OCI-LY3 (cell line): ENCODE data around the gene IL22RA1.

Experiments used
- H2AFZ ChIP-seq: fragments of 200-600, 300-600 bp; shearing (Covaris generic); 2 replicates; pipeline ENCODE4 v1.6.0; 2014; ENCODE audit warnings: antibody characterized with exemption, low read depth, low read length
- H3K27ac ChIP-seq: fragments of 200-600, 300-600 bp; sonication (generic); 2 replicates; pipeline ENCODE4 v1.5.1; 2014; ENCODE audit warnings: mild to moderate bottlenecking, low read length, moderate library complexity, mixed read lengths
- H3K27me3 ChIP-seq: fragments of 200-600, 300-600 bp; sonication (generic); 2 replicates; pipeline ENCODE4 v1.6.1; 2014; ENCODE audit warnings: low read depth, low read length, mixed read lengths
- H3K36me3 ChIP-seq: fragments of 200-600, 300-600 bp; sonication (generic); replicated peaks from 2 replicates; pipeline ENCODE3; 2014; ENCODE audit warnings: low read depth, low read length, mixed read lengths
- H3K4me1 ChIP-seq: fragments of 300-600, 200-600 bp; sonication (generic); 2 replicates; pipeline ENCODE4 v1.6.1; 2014; ENCODE audit warnings: low read length, mixed read lengths
- H3K4me2 ChIP-seq: fragments of 200-600, 300-600 bp; sonication (generic); 2 replicates; pipeline ENCODE4 v1.6.1; 2014; ENCODE audit warnings: low read length, mixed read lengths
- H3K4me3 ChIP-seq: fragments of 300-600, 200-600 bp; sonication (generic); 2 replicates; pipeline ENCODE4 v1.5.1; 2014; ENCODE audit warnings: antibody characterized with exemption, mild to moderate bottlenecking, low read length, moderate library complexity
- H3K79me2 ChIP-seq: fragments of 300-600, 200-600 bp; shearing (Covaris generic); 2 replicates; pipeline ENCODE4 v1.6.1; 2014; ENCODE audit warnings: mild to moderate bottlenecking, low read length, mixed read lengths
- H3K9ac ChIP-seq: fragments of 300-600, 200-600 bp; shearing (Covaris generic); 2 replicates; pipeline ENCODE4 v1.6.0; 2014; ENCODE audit warnings: mild to moderate bottlenecking, low read length, moderate library complexity
- H3K9me3 ChIP-seq: fragments of 200-600, 300-600 bp; shearing (Covaris generic); 2 replicates; pipeline ENCODE4 v1.6.1; 2014; ENCODE audit warnings: low read length, mixed read lengths; ENCODE audit not compliant: insufficient read depth
- H4K20me1 ChIP-seq: fragments of 200-600, 300-600 bp; sonication (generic); 2 replicates; pipeline ENCODE4 v1.6.1; 2016; ENCODE audit warnings: low read length, mixed read lengths; ENCODE audit not compliant: insufficient read depth
- CTCF ChIP-seq: fragments of 200-600, 300-600 bp; sonication (generic); IDR thresholded peaks from 2 replicates; pipeline ENCODE4 v1.5.1; 2014; ENCODE audit warnings: antibody characterized with exemption, low read length, low read depth
- EZH2phosphoT487 ChIP-seq: fragments of 200-600 bp; shearing (Covaris generic); IDR thresholded peaks from 2 replicates; pipeline ENCODE4 v1.6.1; 2018; ENCODE audit warnings: antibody characterized with exemption, mixed run types, low read depth

The IL22RA1 gene

GRCh38 chr1:24077278-24077978 is 65.5 kb downstream of the IL22RA1 start:
- no peaks in the 10 kb centered on the region for H3K36me3 ChIP-seq
- H3K79me2 ChIP-seq, result no peaks in the 10 kb centered on the region
- no peak overlapping the region for H3K9ac ChIP-seq
- no peaks in the 10 kb centered on the region for H3K27me3 ChIP-seq
- no peak overlapping the region for H3K4me2 ChIP-seq
- H3K9me3 ChIP-seq, result no peaks in the 10 kb centered on the region
- no peaks in the 10 kb centered on the region for H3K4me1 ChIP-seq
- H3K4me3 ChIP-seq, result no peak overlapping the region
- H3K27ac ChIP-seq, result no peak overlapping the region
- H4K20me1 ChIP-seq, result no peaks in the 10 kb centered on the region
- no peak overlapping the region for H2AFZ ChIP-seq
- no peak for TF ChIP-seq CTCF
- TF ChIP-seq EZH2phosphoT487, result no peak

- H2AFZ ChIP-seq, result no peak overlapping the region
- H3K9me3 ChIP-seq, result no peaks in the 10 kb centered on the region
- no peaks in the 10 kb centered on the region for H3K27me3 ChIP-seq
- no peak overlapping the region for H3K4me2 ChIP-seq
- no peak overlapping the region for H3K27ac ChIP-seq
- no peak overlapping the region for H3K9ac ChIP-seq
- H3K4me1 ChIP-seq, result no peaks in the 10 kb centered on the region; the same call in 1 of the 2 replicates
- no peaks in the 10 kb centered on the region for H3K36me3 ChIP-seq
- H3K4me3 ChIP-seq, result no peak overlapping the region
- no peak for TF ChIP-seq EZH2phosphoT487
- TF ChIP-seq CTCF, result no peak
- H4K20me1 ChIP-seq, result no peaks in the 10 kb centered on the region
- no peaks in the 10 kb centered on the region for H3K79me2 ChIP-seq
These were observed 67.0 kb downstream of the IL22RA1 start for GRCh38 chr1:24075946-24076345.

GRCh38 chr1:24075590-24075854 is 67.4 kb downstream of the IL22RA1 start:
- H3K9me3 ChIP-seq, result no peaks in the 10 kb centered on the region
- no peak for TF ChIP-seq CTCF
- TF ChIP-seq EZH2phosphoT487, result no peak
- no peaks in the 10 kb centered on the region for H3K36me3 ChIP-seq
- H4K20me1 ChIP-seq, result no peaks in the 10 kb centered on the region
- H3K4me2 ChIP-seq, result no peak overlapping the region
- H3K79me2 ChIP-seq, result no peaks in the 10 kb centered on the region
- H3K27me3 ChIP-seq, result no peaks in the 10 kb centered on the region
- no peak overlapping the region for H3K4me3 ChIP-seq
- H3K4me1 ChIP-seq, result no peaks in the 10 kb centered on the region; the same call in 1 of the 2 replicates
- H3K9ac ChIP-seq, result no peak overlapping the region
- no peak overlapping the region for H2AFZ ChIP-seq
- H3K27ac ChIP-seq, result no peak overlapping the region

GRCh38 chr1:24074817-24075589 is 67.9 kb downstream of the IL22RA1 start:
- H3K9me3 ChIP-seq, result no peaks in the 10 kb centered on the region
- no peaks in the 10 kb centered on the region for H3K79me2 ChIP-seq
- no peak overlapping the region for H3K9ac ChIP-seq
- no peaks in the 10 kb centered on the region for H3K36me3 ChIP-seq
- no peak overlapping the region for H3K4me2 ChIP-seq
- H3K4me3 ChIP-seq, result no peak overlapping the region
- no peak overlapping the region for H2AFZ ChIP-seq
- no peaks in the 10 kb centered on the region for H3K27me3 ChIP-seq
- TF ChIP-seq EZH2phosphoT487, result no peak
- TF ChIP-seq CTCF, result no peak
- H3K27ac ChIP-seq, result no peak overlapping the region
- H3K4me1 ChIP-seq, result no peaks in the 10 kb centered on the region; the same call in 1 of the 2 replicates
- H4K20me1 ChIP-seq, result no peaks in the 10 kb centered on the region
